Stimulated activated CD8-positive, alpha-beta memory T cell treated with anti-CD3 and anti-CD28 coated beads, Interleukin-15, amount 100 ng/mL, for 24 hours (primary cell): ENCODE data around the gene PRKN.
"Not testable (repeated sequence)": the region's sequence is repeated elsewhere in the genome, so short reads cannot be mapped to it uniquely, and the experiment has no call there.

Source experiments
- DNase-seq: peaks from one replicate; pipeline ENCODE4 v3.0.0-alpha.2; 2020; ENCODE audit warnings: low read depth

The PRKN gene

GRCh38 chr6:162442687-162443086, 284.9 kb downstream of the PRKN start:
- no peak for DNase-seq

- DNase-seq = no peak
Observed at GRCh38 chr6:162441991-162442390, 285.6 kb downstream of the PRKN start.

- no peak for DNase-seq
Observed at GRCh38 chr6:162438980-162439379, 288.6 kb downstream of the PRKN start.

- DNase-seq = no peak
Observed at GRCh38 chr6:162435071-162435470, 292.5 kb downstream of the PRKN start.

- no peak for DNase-seq
Observed at GRCh38 chr6:162421004-162421403, 306.6 kb downstream of the PRKN start.

- no peak for DNase-seq
Observed at GRCh38 chr6:162416831-162417537, 310.6 kb downstream of the PRKN start.

- DNase-seq = no peak
Observed at GRCh38 chr6:162416307-162416706, 311.3 kb downstream of the PRKN start.

- no peak for DNase-seq
Observed at GRCh38 chr6:162409741-162410691, 317.6 kb downstream of the PRKN start.

GRCh38 chr6:162408826-162409535, 318.6 kb downstream of the PRKN start:
- no peak for DNase-seq

- DNase-seq = no peak
Observed at GRCh38 chr6:162404951-162405350, 322.6 kb downstream of the PRKN start.

- DNase-seq = no peak
Observed at GRCh38 chr6:162403031-162403430, 324.5 kb downstream of the PRKN start.

- no peak for DNase-seq
Observed at GRCh38 chr6:162395181-162395580, 332.4 kb downstream of the PRKN start.

GRCh38 chr6:162390961-162391811, 336.4 kb downstream of the PRKN start:
- not testable (repeated sequence) for DNase-seq

- DNase-seq = no peak
Observed at GRCh38 chr6:162389343-162390085, 338.1 kb downstream of the PRKN start.

GRCh38 chr6:162388383-162388777, 339.2 kb downstream of the PRKN start:
- DNase-seq = no peak

- DNase-seq = no peak
Observed at GRCh38 chr6:162387718-162388382, 339.7 kb downstream of the PRKN start.

GRCh38 chr6:162385980-162386379, 341.6 kb downstream of the PRKN start:
- DNase-seq = no peak

- no peak for DNase-seq
Observed at GRCh38 chr6:162379757-162380409, 347.7 kb downstream of the PRKN start.

- DNase-seq = no peak
Observed at GRCh38 chr6:162377735-162378134, 349.8 kb downstream of the PRKN start.

- no peak for DNase-seq
Observed at GRCh38 chr6:162373868-162374267, 353.7 kb downstream of the PRKN start.
